ENCODE results near the gene CACFD1.

GRCh38 chr9:133420392-133420827 lies 39.4 kb upstream of the CACFD1 start:
- no peak for TF ChIP-seq CTCF (IDR thresholded peaks at IDR 0.05 in 2 of 3, conservative IDR thresholded peaks at IDR 0.05 in 1 of 3; ENCODE audit: borderline replicate concordance in 1 of 3, insufficient read depth in 1 of 3, low read depth in 2 of 3, low read length in 2 of 3)
- no peak for TF ChIP-seq EGR1 (IDR thresholded peaks at IDR 0.05; ENCODE audit: low read depth)
- no peak for TF ChIP-seq POLR2A (IDR thresholded peaks at IDR 0.05; ENCODE audit: borderline replicate concordance, extremely low read depth, insufficient read depth, insufficient read length)
- TF ChIP-seq, protein P1, sequence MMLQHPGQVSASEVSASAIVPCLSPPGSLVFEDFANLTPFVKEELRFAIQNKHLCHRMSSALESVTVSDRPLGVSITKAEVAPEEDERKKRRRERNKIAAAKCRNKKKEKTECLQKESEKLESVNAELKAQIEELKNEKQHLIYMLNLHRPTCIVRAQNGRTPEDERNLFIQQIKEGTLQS (IDR thresholded peaks at IDR 0.05) = no peak
- TF ChIP-seq POLR2AphosphoS5 (IDR thresholded peaks at IDR 0.05; ENCODE audit: low read depth, low read length) = no peak
- TF ChIP-seq MAX (IDR thresholded peaks at IDR 0.05) = no peak
- TF ChIP-seq EZH2 (IDR thresholded peaks at IDR 0.05) = no peak
- no peak for TF ChIP-seq ZFX (IDR thresholded peaks at IDR 0.05)
- TF ChIP-seq, protein P2, sequence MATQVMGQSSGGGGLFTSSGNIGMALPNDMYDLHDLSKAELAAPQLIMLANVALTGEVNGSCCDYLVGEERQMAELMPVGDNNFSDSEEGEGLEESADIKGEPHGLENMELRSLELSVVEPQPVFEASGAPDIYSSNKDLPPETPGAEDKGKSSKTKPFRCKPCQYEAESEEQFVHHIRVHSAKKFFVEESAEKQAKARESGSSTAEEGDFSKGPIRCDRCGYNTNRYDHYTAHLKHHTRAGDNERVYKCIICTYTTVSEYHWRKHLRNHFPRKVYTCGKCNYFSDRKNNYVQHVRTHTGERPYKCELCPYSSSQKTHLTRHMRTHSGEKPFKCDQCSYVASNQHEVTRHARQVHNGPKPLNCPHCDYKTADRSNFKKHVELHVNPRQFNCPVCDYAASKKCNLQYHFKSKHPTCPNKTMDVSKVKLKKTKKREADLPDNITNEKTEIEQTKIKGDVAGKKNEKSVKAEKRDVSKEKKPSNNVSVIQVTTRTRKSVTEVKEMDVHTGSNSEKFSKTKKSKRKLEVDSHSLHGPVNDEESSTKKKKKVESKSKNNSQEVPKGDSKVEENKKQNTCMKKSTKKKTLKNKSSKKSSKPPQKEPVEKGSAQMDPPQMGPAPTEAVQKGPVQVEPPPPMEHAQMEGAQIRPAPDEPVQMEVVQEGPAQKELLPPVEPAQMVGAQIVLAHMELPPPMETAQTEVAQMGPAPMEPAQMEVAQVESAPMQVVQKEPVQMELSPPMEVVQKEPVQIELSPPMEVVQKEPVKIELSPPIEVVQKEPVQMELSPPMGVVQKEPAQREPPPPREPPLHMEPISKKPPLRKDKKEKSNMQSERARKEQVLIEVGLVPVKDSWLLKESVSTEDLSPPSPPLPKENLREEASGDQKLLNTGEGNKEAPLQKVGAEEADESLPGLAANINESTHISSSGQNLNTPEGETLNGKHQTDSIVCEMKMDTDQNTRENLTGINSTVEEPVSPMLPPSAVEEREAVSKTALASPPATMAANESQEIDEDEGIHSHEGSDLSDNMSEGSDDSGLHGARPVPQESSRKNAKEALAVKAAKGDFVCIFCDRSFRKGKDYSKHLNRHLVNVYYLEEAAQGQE (IDR thresholded peaks at IDR 0.05; ENCODE audit: low read depth) = no peak
- no peak for TF ChIP-seq ELF1 (IDR thresholded peaks at IDR 0.05; ENCODE audit: borderline replicate concordance, low read depth)
- no peak for TF ChIP-seq JUND (IDR thresholded peaks at IDR 0.05)
- no peak for TF ChIP-seq CEBPB (IDR thresholded peaks at IDR 0.05; ENCODE audit: low read depth)
- no peak for TF ChIP-seq TCF7L2 (IDR thresholded peaks at IDR 0.05; ENCODE audit: borderline replicate concordance, extremely low read depth, insufficient read depth, insufficient read length)
- TF ChIP-seq YY1 (IDR thresholded peaks at IDR 0.05; ENCODE audit: extremely low read depth, insufficient replicate concordance, low read depth, low read length) = no peak
